Measurements from ENCODE around the gene NOL8.

Gene NOL8

DNA sequence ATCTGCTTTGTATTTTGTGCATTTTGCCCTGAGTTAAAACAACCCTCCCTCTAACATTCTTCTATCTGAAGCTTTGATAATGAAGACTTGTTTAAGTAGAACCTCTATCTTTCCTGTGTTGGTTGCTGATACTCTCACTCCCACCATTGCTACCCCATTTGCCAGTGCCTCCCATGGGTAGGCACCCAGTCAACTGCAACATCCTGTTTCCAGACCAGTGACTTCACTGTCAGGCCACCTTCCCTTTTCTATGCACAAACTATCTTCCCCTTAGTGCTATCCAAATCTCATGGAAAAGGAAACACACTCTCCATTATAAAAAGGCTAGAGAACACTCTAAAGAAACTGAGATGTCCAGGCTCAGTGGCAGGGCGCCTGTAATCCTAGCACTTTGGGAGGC lies 26.0 kb downstream of the NOL8 start:
- in situ Hi-C loops (cut with MboI; ENCODE audit: low sequenced_read_pairs, unreplicated experiment), result no loop called here
- TF ChIP-seq CTCF (IDR thresholded peaks at IDR 0.05; ENCODE audit: borderline replicate concordance, control extremely low read depth, extremely low read depth, insufficient read depth, missing control alignments), result no peak
- DNase-seq (ENCODE audit: low spot score), result no peak

DNA sequence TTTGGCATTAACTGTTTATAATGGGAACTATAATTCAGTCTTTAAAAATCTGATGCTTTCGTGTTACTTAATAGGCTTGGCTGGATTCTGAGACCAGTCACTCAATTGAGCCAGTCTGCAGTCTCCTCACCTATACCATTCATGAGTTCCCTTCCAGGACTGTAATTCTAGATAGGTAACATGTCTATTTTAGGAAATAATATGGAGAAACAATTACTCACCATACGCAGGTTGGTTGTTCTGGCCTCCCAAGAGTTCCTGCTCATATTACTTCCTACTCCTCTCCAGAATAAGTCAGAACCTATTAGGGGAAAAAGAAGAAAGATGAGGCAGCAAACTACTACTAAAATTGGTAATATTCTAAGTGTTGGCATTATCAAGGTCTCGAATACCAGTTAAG lies 27.1 kb downstream of the NOL8 start:
- TF ChIP-seq CTCF (IDR thresholded peaks at IDR 0.05; ENCODE audit: borderline replicate concordance, control extremely low read depth, extremely low read depth, insufficient read depth, missing control alignments), result no peak
- in situ Hi-C loops (cut with MboI; ENCODE audit: low sequenced_read_pairs, unreplicated experiment), result no loop called here
- no peak for DNase-seq (ENCODE audit: low spot score)

DNA sequence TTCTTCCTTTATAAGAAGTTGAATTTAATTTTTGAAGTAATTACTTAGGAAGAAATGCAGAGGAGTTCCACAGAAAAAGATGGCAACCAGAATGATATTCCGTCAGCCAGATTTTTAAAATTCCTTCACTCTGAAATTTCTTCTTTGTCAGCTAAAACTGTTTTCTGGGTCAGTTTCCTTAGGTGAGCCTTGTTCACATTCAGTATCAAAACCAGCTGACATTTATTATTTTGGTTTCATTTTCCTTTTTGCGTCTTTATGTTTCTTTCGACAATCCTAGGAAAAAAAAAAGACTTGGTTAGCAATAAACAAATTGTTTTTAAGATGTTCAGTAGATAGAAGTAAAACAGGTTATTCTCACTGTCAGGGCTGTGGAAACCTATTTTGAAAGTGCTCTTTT lies 27.5 kb downstream of the NOL8 start:
- in situ Hi-C loops (cut with MboI; ENCODE audit: low sequenced_read_pairs, unreplicated experiment), result no loop called here
- TF ChIP-seq CTCF (IDR thresholded peaks at IDR 0.05; ENCODE audit: borderline replicate concordance, control extremely low read depth, extremely low read depth, insufficient read depth, missing control alignments), result no peak
- DNase-seq (ENCODE audit: low spot score), result no peak

DNA sequence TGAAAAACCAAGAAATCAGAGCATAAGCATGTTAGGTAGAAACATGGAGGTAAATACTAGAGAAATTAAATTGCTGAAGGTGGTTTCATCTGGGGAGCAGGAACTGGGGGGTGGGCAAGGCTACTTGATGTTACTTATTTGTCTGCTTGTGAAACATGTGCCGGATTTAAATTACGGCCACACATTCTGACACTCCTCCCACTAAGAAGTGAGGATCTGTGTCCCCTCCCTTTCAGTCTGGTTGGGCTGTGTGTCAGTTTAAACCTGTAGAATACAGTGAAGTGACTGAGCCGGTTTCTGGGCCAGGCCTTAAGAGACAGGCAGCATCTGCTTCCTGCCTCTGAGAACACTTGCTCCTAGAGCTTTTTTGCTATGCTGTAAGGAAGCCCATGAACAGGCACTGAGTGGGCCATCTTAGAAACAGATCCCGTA lies 29.3 kb downstream of the NOL8 start:
- no peak for TF ChIP-seq CTCF (IDR thresholded peaks at IDR 0.05; ENCODE audit: borderline replicate concordance, control extremely low read depth, extremely low read depth, insufficient read depth, missing control alignments)
- no peak for DNase-seq (ENCODE audit: low spot score)
- in situ Hi-C loops (cut with MboI; ENCODE audit: low sequenced_read_pairs, unreplicated experiment), result no loop called here

GRCh38 chr9:92295240-92295790 lies 29.8 kb downstream of the NOL8 start:
- no peak for DNase-seq (ENCODE audit: low spot score)
- in situ Hi-C loops (cut with MboI; ENCODE audit: low sequenced_read_pairs, unreplicated experiment), result no loop called here
- no peak for TF ChIP-seq CTCF (IDR thresholded peaks at IDR 0.05; ENCODE audit: borderline replicate concordance, control extremely low read depth, extremely low read depth, insufficient read depth, missing control alignments)

- DNase-seq (ENCODE audit: low spot score), result no peak
- in situ Hi-C loops (cut with MboI; ENCODE audit: low sequenced_read_pairs, unreplicated experiment), result no loop called here
- no peak for TF ChIP-seq CTCF (IDR thresholded peaks at IDR 0.05; ENCODE audit: borderline replicate concordance, control extremely low read depth, extremely low read depth, insufficient read depth, missing control alignments)
Observed at GRCh38 chr9:92294297-92294676, 30.9 kb downstream of the NOL8 start.
